Measurements from ENCODE around the gene CYP4F2.
"Not testable (repeated sequence)": the region's sequence is repeated elsewhere in the genome, so short reads cannot be mapped to it uniquely, and the experiment has no call there.

Gene CYP4F2

GRCh38 chr19:15897738-15898276, at the start of gene CYP4F2:
TSS of gene CYP4F2 (minus strand) at chr19:15898074. CDS start at chr19:15897611, 463 bp downstream.
- no peaks in the 10 kb centered on the region for H3K27me3 ChIP-seq
- H3K9me3 ChIP-seq (replicated peaks in 1 of 11): no peaks in the 10 kb centered on the region
- H3K4me3 ChIP-seq: no peak within 1 kb of the TSS

GRCh38 chr19:15945301-15945700, 47.4 kb upstream of the CYP4F2 start:
- Histone ChIP-seq H3K4me1 (0 out of 20 replicates have a peak, but pooled peaks cover 0 to 6% (median 0%) of the 10 kb centered on the region in 10 experiments), H3K36me3 (no peaks in the 10 kb centered on the region; a peak in 1 of 22 replicates), H3K4me2 (no peak overlapping the region), H3K27ac (no peak overlapping the region), H3K9me3 (replicated peaks in 1 of 11) (peaks cover 41 to 57% (median 50%) of the 10 kb centered on the region in 11 experiments), H3K4me3 (no peak overlapping the region), H4K20me1 (no peaks in the 10 kb centered on the region), H3K9ac (no peak overlapping the region), H3K27me3 (no peaks in the 10 kb centered on the region)
- TF ChIP-seq Cebpa-rat (IDR thresholded peaks at IDR 0.05): no peak

More at GRCh38 chr19:15897738-15898276, at the start of gene CYP4F2:
- H3K27ac ChIP-seq: no peak within 1 kb of the TSS
- no peak within 1 kb of the TSS for H3K9ac ChIP-seq
- no peaks in the 10 kb centered on the region for H3K4me1 ChIP-seq
- TF ChIP-seq Cebpa-rat (IDR thresholded peaks at IDR 0.05): no peak
- no peaks in the 10 kb centered on the region for H3K36me3 ChIP-seq
- no peak within 1 kb of the TSS for H3K4me2 ChIP-seq
- no peaks in the 10 kb centered on the region for H4K20me1 ChIP-seq

- H3K36me3 ChIP-seq: no peaks in the 10 kb centered on the region; a peak in 1 of 22 replicates
- no peak overlapping the region for H3K27ac ChIP-seq
- H3K27me3 ChIP-seq: no peaks in the 10 kb centered on the region
- no peak overlapping the region for H3K4me2 ChIP-seq
- H3K9me3 ChIP-seq (replicated peaks in 1 of 11): peaks cover 34 to 53% (median 43%) of the 10 kb centered on the region in 11 experiments
- TF ChIP-seq Cebpa-rat (IDR thresholded peaks at IDR 0.05): no peak
- H3K4me1 ChIP-seq: 0 out of 20 replicates have a peak, but pooled peaks cover 0 to 6% (median 0%) of the 10 kb centered on the region in 10 experiments
- H3K9ac ChIP-seq: no peak overlapping the region
- H3K4me3 ChIP-seq: no peak overlapping the region
- H4K20me1 ChIP-seq: no peaks in the 10 kb centered on the region
These were observed 46.5 kb upstream of the CYP4F2 start for GRCh38 chr19:15944401-15944800.

GRCh38 chr19:15937771-15938170, 39.9 kb upstream of the CYP4F2 start:
- Histone ChIP-seq H3K27ac (no peak overlapping the region), H3K9me3 (replicated peaks in 1 of 11) (peaks cover 17 to 32% (median 24%) of the 10 kb centered on the region in 11 experiments), H3K36me3 (no peaks in the 10 kb centered on the region; a peak in 1 of 22 replicates)

GRCh38 chr19:15936950-15937349, 39.1 kb upstream of the CYP4F2 start:
- no peak for TF ChIP-seq Cebpa-rat (IDR thresholded peaks at IDR 0.05)
- peaks cover 17 to 32% (median 24%) of the 10 kb centered on the region in 11 experiments for H3K9me3 ChIP-seq (replicated peaks in 1 of 11)
- H3K36me3 ChIP-seq: no peaks in the 10 kb centered on the region; a peak in 1 of 22 replicates

More at GRCh38 chr19:15937771-15938170, 39.9 kb upstream of the CYP4F2 start:
- Histone ChIP-seq H3K27me3 (peaks cover 8 to 19% (median 12%) of the 10 kb centered on the region in 11 experiments; a peak in 21 of 22 replicates), H4K20me1 (no peaks in the 10 kb centered on the region), H3K9ac (no peak overlapping the region), H3K4me1 (peaks cover 0 to 15% (median 9%) of the 10 kb centered on the region in 10 experiments; a peak in 11 of 20 replicates), H3K4me2 (no peak overlapping the region), H3K4me3 (no peak overlapping the region)
- no peak for TF ChIP-seq Cebpa-rat (IDR thresholded peaks at IDR 0.05)

GRCh38 chr19:15936173-15936572, 38.3 kb upstream of the CYP4F2 start:
- H3K9me3 ChIP-seq (replicated peaks in 1 of 11): peaks cover 17 to 32% (median 24%) of the 10 kb centered on the region in 11 experiments

More at GRCh38 chr19:15936950-15937349, 39.1 kb upstream of the CYP4F2 start:
- no peaks in the 10 kb centered on the region for H4K20me1 ChIP-seq
- H3K27ac ChIP-seq: no peak overlapping the region
- peaks cover 8 to 19% (median 12%) of the 10 kb centered on the region in 11 experiments; a peak in 21 of 22 replicates for H3K27me3 ChIP-seq
- no peak overlapping the region for H3K9ac ChIP-seq
- H3K4me1 ChIP-seq: peaks cover 0 to 15% (median 9%) of the 10 kb centered on the region in 10 experiments; a peak in 11 of 20 replicates
- H3K4me3 ChIP-seq: no peak overlapping the region
- H3K4me2 ChIP-seq: no peak overlapping the region

GRCh38 chr19:15935167-15935702, 37.4 kb upstream of the CYP4F2 start:
- TF ChIP-seq Cebpa-rat (IDR thresholded peaks at IDR 0.05): no peak
- Histone ChIP-seq H3K27me3 (peaks cover 18 to 30% (median 23%) of the 10 kb centered on the region in 11 experiments), H3K27ac (no peak overlapping the region), H3K4me2 (peak overlapping the region in 5 of 11 experiments; percentile 16 to 51 (median 40); a peak in 4 of 22 replicates), H3K9ac (no peak overlapping the region), H3K9me3 (replicated peaks in 1 of 11) (peaks cover 17 to 32% (median 24%) of the 10 kb centered on the region in 11 experiments), H3K4me1 (peaks cover 0 to 15% (median 9%) of the 10 kb centered on the region in 10 experiments; a peak in 11 of 20 replicates), H4K20me1 (no peaks in the 10 kb centered on the region), H3K4me3 (no peak overlapping the region), H3K36me3 (no peaks in the 10 kb centered on the region; a peak in 1 of 22 replicates)

More at GRCh38 chr19:15936173-15936572, 38.3 kb upstream of the CYP4F2 start:
- Histone ChIP-seq H3K4me1 (peaks cover 0 to 15% (median 9%) of the 10 kb centered on the region in 10 experiments; a peak in 11 of 20 replicates), H4K20me1 (no peaks in the 10 kb centered on the region), H3K36me3 (no peaks in the 10 kb centered on the region; a peak in 1 of 22 replicates), H3K4me2 (no peak overlapping the region), H3K9ac (no peak overlapping the region), H3K4me3 (no peak overlapping the region), H3K27ac (no peak overlapping the region), H3K27me3 (peaks cover 11 to 22% (median 15%) of the 10 kb centered on the region in 11 experiments)
- TF ChIP-seq Cebpa-rat (IDR thresholded peaks at IDR 0.05): no peak

- Histone ChIP-seq H3K9me3 (replicated peaks in 1 of 11) (peaks cover 17 to 29% (median 23%) of the 10 kb centered on the region in 11 experiments), H3K4me3 (no peak within 1 kb of the TSS), H4K20me1 (no peaks in the 10 kb centered on the region), H3K27ac (no peak within 1 kb of the TSS), H3K4me1 (peaks cover 0 to 18% (median 11%) of the 10 kb centered on the region in 10 experiments; a peak in 15 of 20 replicates), H3K4me2 (peak within 1 kb of the TSS in 8 of 11 experiments; percentile 15 to 51 (median 36); a peak in 12 of 22 replicates), H3K9ac (no peak within 1 kb of the TSS), H3K27me3 (peaks cover 18 to 33% (median 23%) of the 10 kb centered on the region in 11 experiments), H3K36me3 (no peaks in the 10 kb centered on the region; a peak in 1 of 22 replicates)
- TF ChIP-seq Cebpa-rat (IDR thresholded peaks at IDR 0.05): no peak
These were observed 36.6 kb upstream of the CYP4F2 start, which contains the start of gene CYP4F11 for GRCh38 chr19:15934332-15935078. TSS of gene CYP4F11 (minus strand) at chr19:15934529. CDS start at chr19:15934408, 121 bp downstream.

- not testable (repeated sequence) for H3K27ac ChIP-seq, H4K20me1 ChIP-seq, H3K4me3 ChIP-seq, H3K9ac ChIP-seq, H3K36me3 ChIP-seq
- Histone ChIP-seq H3K27me3 (peaks cover 18 to 33% (median 23%) of the 10 kb centered on the region in 11 experiments), H3K4me1 (peaks cover 0 to 25% (median 18%) of the 10 kb centered on the region in 10 experiments; a peak in 16 of 20 replicates), H3K4me2 (peak overlapping the region in 3 of 11 experiments; percentile 16 to 51 (median 51); a peak in 2 of 22 replicates), H3K9me3 (replicated peaks in 1 of 11) (peaks cover 14 to 23% (median 19%) of the 10 kb centered on the region in 11 experiments)
These were observed 36.0 kb upstream of the CYP4F2 start for GRCh38 chr19:15933761-15934331.

Data from BLaER1 treated with 17β-estradiol and CSF1 and Interleukin-3, amounts not matched to agents 10 nM and 100 nM (cell line).